ENCODE measurements around the gene SMARCAD1. TPM values are rescaled to one million over a fixed set of nuclear protein-coding genes. Genes with fewer than 3 reads are reported as not detected.

Gene SMARCAD1, protein sequence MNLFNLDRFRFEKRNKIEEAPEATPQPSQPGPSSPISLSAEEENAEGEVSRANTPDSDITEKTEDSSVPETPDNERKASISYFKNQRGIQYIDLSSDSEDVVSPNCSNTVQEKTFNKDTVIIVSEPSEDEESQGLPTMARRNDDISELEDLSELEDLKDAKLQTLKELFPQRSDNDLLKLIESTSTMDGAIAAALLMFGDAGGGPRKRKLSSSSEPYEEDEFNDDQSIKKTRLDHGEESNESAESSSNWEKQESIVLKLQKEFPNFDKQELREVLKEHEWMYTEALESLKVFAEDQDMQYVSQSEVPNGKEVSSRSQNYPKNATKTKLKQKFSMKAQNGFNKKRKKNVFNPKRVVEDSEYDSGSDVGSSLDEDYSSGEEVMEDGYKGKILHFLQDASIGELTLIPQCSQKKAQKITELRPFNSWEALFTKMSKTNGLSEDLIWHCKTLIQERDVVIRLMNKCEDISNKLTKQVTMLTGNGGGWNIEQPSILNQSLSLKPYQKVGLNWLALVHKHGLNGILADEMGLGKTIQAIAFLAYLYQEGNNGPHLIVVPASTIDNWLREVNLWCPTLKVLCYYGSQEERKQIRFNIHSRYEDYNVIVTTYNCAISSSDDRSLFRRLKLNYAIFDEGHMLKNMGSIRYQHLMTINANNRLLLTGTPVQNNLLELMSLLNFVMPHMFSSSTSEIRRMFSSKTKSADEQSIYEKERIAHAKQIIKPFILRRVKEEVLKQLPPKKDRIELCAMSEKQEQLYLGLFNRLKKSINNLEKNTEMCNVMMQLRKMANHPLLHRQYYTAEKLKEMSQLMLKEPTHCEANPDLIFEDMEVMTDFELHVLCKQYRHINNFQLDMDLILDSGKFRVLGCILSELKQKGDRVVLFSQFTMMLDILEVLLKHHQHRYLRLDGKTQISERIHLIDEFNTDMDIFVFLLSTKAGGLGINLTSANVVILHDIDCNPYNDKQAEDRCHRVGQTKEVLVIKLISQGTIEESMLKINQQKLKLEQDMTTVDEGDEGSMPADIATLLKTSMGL
- total RNA-seq (2022; extraction: Qiagen RNA extraction), result 10.0 to 14.2 TPM (median 12.2 TPM) in 5 replicates

DNA sequence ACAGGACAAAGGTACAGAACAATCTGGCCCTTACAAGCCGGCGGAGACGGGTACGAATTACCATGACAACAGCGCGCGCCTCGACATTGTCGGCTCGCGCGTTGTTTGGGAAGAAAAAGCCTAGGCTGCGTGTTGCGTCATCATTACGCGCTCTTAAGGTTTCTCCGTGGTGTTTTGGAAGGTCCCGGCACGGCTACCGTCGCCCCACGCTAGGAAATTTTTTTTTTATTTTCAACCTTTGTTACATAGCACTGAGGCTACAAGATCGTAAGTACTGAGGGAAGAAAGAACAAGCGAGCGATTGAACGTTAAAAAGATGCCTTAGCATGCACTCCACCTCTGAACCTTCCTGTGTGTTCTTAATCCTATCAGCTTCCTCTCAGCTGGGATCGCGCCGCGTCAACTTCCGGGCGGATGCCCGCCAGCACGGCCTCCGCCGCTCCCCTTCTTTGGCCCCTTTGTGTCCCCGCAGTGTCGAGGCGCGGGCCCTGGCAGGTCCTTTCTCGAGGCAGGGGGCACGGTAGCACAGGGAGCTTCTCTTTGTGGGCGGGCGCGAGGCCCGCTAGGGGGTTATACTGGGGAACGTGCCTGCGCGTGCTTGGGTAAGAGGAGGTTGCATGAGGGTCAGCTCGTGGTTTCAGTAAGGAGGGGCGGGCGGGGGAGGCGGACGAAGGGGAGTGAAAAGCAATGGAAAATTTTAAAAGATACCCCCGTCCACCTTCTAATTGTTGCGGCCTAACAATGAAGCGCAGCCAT, at the start of gene SMARCAD1:
TSS of gene SMARCAD1 (plus strand) at position 397 of the 756 bp plus-strand sequence. CDS start 530 bp downstream, outside the sequence.

Other genes starting within 250 kb of the SMARCAD1 start
- gene HPGDS, start 135.0 kb downstream of the SMARCAD1 start, total RNA-seq (2022; extraction: Qiagen RNA extraction), result not detected in 5 replicates
- gene PDLIM5, start 244.1 kb downstream of the SMARCAD1 start, total RNA-seq (2022; extraction: Qiagen RNA extraction), result 30.7 to 44.6 TPM (median 40.5 TPM) in 5 replicates

Measured in A549 treated with CORT108297 at 1 μM for 4 hours (cell line).